Measurements from ENCODE around the gene SLMAP.

GRCh38 chr3:57777774-57778173 lies 21.7 kb downstream of the SLMAP start:
- TF ChIP-seq EP300 (IDR thresholded peaks at IDR 0.05) (no peak), CTCF (IDR thresholded peaks at IDR 0.05) (no peak), POLR2AphosphoS5 (IDR thresholded peaks at IDR 0.05) (no peak), POLR2A (IDR thresholded peaks at IDR 0.05) (no peak)

All from upper lobe of left lung (tissue), 4 donors.